Activated CD4-positive, alpha-beta T cell treated with anti-CD3 and anti-CD28 coated beads, Interleukin-2, amount 50 U/mL, for 4 hours (primary cell): ENCODE results near the gene SHB.

Experiments
- DNase-seq, 2 experiments: peaks; one replicate each; pipeline ENCODE4 v3.0.0-alpha.2; 2020

The SHB gene

DNA sequence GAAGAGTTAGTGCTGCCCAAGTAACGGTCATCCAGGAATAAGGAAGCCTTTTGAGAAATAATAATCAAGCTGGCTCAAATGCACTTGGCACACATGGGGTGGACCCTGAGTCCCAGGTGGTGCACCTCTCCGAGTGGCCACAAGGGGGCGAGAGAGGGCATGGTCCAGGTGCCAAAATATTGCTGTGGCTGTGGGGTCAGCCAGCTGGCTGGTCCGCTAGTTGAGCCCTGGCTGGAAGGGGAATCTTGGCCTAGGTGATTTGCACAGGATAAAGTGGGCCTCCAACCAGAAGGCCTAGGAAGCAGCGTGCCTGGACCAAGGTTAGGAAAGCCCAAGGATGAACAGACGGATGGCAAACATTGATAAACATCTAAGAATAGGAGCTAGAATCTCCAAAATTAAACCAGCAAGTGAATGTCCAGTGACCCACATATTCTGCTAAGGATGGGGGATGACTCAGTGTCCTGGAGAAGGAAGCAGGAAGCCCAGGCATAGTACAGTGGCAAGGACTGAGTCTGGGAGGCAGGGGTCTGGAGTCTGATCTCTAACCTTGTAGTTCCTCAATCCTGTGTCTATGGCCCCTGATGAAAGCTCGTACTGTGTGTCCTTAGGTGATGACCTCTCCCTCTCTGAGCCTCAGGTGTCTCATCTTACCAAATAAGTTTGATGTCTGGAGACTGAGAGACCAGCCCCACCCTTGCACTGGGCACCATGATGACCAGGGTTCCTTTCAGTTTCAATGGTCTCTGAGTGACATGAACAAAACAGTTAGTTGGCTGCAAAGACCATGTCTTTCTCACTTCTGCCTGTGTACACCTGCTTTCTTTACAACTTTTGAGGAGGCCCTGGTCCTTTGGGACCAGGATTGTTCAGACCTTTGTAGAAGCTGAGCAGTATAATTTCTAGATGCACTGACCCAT lies 19.2 kb upstream of the SHB start:
- peak; percentile 59 to 65 for DNase-seq

DNA sequence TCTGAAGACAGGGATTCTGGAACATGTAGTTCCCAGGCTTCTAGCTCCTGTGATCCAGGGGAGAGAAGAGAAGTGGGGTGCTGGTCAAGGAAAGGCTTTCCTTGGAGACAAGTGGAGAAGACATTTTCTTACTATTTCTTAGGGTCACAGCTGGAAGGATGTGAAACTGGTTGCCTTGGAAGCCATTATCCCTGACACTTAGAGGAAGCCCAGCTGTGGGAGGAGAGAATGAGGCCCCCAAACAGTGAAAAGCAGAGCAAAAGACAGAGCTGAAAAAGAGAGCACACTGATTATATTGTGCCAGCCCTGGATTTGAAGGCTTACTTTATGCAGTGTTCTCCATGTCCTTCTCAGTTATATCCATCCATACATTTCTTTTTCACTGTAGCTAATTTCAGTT lies 17.5 kb upstream of the SHB start:
- DNase-seq = no peak

DNA sequence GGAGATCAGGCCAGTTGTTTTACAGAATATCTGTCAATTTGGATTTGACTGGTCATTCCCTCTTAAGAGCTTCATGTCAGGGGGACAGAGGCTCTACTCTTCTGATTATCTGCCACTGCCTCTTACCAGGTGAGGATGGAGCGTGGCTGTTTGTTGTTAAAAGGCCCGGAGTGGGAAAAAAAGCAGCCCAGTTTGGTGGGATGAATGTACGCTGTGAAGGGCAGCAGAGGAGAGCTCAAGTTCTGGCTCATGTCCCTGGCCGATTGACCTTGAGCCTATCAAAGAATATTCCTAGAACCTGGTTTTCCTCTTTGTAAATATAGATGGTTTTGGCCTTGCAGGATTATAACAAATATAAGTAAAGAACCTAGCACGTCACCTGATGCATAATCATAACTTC lies 16.3 kb upstream of the SHB start:
- DNase-seq = no peak

DNA sequence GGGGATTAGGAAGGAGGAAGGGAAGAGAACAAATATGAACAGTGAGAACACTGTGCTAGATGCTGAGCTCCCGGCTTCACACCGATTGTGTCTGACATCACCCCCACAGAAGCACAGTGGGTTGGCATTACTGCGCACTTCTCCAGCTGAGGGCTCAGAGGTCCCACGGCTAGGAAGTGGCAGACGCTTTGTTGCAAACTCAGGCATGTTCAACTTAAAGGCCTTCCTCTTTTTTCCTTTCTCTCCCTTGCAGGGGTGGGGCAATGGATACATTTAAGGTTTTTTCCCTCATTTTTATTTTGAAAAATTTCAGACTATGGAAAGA lies 15.5 kb upstream of the SHB start:
- DNase-seq = no peak

DNA sequence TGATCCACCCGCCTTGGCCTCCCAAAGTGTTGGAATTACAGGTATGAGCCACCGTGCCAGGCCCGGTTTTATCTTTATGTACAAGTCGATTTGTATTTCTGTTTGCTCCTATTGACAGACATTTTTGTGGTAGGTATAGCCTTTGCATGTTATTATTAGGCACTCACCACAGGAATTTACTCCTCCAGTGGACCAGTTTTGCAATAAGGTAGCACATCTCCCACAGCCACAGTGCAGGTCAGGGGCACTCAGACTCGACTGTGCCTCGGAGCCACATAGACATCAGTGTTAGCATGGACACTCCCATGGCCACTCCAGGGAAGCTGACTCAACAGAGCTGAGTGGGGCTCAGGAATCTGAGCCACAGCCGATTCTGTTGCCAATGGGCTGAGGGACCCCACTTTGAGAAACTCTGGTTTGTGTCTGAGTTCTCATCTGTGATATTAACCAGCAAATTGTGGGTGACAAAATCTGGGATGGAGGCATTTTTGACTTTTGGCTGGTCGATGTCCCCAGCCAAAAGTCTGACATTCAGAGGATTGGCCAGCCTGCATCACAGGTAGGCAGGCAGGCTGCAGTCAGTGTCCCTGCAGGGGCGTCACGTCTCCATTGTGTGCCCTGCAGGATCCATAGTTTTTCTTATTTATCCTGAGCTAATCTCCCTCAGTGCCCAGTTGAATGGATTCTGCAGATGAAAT lies 15.0 kb upstream of the SHB start:
- no peak for DNase-seq

DNA sequence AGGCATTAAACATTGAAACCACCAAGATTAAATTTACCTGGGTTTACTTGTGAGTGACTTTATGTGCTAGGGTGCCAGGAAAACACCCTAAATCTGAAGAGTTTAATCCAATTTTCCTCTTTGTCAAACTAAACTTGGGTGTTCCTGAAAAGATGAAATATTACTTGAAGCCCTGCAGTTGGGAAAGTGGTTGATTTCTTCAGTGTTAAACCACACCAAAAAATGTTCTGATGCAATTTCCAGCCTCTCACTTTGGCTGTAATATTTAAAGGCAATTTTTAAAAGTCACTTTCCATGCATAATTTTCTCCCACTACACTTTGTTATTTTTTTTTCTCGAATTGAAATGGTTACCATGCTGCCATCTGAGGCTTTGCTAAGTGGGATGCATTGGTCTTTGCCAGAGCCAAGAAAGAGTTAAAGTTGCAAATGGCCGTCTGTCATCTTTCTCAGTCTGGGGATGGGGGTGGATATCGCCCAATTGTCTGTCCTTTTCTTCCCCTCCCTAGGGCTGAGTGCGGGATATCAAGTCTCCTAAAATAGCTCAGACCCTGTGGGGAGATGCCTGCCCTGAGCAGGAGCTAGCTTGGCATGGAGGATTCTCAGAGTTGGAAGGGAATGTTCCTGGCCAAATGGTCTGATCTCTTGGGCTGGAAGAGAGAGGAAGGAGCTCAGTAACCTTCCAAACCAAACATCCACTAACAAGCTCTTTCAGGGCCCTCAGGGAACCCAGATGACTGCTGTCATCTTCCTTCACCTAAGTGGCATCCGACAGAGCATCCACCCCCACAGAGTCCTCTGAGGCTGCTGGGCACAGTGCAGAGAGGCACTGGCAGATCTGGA lies 13.6 kb upstream of the SHB start:
- no peak for DNase-seq

DNA sequence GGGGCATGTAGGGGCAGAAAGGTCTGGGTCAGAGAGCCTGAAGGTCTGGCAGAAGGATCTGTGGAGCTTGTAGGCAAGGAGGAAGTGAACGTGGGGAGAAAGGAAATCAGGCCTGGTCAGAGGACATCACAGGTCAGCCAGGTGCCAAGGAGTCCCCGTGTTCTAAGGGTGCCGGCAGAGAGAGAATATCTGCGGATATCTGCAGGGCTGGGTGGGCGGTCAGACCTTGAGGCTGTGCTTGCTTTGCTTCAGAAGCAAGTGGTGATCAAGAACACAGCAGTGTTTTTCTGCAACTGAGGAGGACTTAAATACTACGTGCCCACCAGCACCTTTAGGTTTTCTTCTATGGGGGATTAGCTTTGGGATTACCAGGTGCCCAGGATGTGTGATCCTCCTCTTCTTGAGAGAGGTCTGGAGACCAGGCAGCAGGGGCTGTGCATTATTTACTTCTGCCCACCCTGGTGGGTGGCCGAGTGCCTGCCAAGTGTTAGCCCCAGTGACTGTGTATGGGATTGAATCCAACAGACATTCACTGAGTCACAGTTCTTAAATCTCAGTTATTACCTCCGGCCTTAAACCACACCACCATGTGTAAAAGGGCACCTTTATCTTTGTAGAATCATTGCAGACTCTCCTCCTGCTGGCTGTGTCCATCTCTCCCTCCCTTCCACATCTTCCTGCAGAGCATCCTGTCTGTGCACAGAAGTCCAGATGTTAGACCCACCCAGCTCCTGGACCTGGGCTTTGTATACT lies 12.5 kb upstream of the SHB start:
- DNase-seq = no peak

DNA sequence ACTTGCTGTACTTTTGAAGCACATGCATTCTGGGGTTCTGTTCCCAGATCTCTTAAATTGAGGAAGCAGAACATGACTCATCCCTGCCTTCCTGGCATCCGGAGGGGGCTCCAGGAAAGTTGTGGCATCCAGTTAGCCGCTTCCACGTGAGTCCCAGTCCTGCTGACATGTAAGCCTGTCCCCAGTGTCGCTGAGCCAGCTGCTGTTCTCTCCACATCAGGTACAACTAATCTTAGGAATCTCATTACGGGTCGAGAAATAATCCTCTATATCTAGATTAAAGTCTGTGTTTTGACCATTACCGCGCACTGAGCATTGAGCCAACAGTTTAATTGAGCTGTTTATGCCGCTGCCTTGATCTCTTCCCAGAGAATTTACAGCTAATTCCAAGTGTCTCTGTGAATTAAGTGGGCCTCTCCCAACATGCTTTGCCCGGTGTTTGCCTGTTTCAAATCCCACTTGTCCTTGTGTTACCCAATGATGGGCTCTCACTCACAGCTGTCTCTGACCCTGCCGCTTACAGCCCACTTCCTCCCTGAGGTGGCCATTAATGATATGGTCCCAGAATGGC lies 10.5 kb upstream of the SHB start:
- no peak for DNase-seq

DNA sequence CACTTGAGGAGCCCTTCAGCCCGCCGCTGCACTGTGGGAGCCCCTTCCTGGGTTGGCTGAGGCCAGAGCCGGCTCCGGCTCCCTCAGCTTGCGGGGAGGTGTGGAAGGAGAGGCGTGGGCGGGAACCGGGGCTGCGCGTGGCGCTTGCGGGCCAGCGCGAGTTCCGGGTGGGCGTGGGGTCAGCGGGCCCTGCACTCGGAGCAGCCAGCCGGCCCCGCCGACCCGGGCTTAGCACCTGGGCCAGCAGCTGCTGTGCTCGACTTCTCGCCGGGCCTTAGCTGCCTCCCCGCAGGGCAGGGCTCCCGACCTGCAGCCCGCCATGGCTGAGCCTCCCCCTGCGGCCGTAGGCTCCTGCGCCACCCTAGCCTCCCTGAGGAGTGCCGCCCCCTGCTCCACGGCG lies 6.2 kb upstream of the SHB start:
- no peak for DNase-seq

DNA sequence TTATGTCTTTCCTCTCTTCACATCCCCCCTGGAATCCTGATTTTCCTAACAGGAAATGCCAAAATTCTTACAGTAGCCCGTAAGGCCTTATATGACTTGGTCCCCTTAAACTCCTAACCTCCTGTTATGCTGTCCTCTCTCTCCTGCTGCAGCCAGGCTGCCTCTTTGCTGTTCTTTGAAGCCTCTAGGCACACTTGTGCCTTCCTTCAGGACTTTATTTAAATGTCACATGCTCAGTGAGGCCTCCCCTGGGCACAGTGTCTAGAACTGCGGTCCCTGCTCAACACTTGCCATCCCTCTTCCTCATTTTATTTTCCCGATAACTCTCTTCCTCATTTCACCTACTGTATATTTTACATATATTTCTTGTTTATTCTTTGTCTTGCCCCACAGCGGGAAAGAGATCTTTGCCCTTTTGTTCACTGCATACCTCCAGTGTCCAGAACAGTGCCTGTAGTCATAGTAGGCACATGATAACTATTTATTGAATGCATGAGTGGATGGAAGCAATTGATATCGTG lies 5.5 kb upstream of the SHB start:
- DNase-seq = no peak

DNA sequence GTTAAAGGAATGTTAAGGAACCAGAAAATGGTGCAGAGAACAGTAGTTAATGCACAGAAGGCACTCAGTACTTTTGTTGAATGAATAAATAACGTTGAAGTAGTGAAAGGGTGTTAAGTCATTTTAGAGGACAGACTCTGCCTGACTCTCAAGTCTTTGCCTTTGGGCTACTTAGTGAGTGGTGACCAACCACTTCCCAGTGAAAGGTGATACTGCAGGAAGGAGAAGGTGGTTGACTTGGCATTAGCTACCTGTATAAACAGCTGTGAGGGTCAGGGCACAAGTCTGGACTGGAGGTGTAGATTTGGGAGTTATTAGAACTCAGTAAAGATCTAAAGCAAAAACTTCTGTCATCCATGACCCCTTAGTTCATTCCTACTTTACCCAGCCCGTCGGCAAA lies 4.9 kb upstream of the SHB start:
- DNase-seq = no peak

DNA sequence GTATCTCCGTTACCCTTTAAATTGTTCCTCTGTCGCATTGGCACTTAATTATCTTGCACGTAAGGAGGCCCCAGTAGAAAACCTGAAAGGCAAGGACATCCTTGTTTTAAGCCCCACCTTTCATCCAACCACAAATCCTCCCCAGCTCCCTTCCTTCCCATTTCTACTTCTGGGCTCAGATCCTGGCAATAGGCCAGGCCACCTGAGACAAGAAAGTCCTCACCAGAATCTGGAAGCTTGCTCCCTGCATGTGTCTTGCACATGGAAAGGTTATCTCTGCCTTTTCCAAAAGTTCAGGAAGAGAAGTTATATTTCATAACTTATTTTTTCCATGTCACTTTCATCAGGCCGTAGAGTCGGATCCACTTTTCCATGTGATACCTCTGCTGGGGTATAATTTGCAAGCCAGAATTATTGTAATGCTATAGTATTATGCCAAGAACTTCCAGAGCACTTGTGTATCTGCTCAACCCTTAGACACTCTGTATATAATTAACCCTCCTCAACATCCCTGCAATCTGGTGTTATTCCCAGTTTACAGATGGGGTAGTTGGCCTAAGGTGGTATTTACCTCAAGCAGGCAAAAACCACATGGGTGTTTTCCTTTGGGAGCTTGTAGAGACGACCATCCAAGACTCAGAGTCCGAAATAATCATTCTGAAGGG lies 2.6 kb upstream of the SHB start:
- no peak for DNase-seq

DNA sequence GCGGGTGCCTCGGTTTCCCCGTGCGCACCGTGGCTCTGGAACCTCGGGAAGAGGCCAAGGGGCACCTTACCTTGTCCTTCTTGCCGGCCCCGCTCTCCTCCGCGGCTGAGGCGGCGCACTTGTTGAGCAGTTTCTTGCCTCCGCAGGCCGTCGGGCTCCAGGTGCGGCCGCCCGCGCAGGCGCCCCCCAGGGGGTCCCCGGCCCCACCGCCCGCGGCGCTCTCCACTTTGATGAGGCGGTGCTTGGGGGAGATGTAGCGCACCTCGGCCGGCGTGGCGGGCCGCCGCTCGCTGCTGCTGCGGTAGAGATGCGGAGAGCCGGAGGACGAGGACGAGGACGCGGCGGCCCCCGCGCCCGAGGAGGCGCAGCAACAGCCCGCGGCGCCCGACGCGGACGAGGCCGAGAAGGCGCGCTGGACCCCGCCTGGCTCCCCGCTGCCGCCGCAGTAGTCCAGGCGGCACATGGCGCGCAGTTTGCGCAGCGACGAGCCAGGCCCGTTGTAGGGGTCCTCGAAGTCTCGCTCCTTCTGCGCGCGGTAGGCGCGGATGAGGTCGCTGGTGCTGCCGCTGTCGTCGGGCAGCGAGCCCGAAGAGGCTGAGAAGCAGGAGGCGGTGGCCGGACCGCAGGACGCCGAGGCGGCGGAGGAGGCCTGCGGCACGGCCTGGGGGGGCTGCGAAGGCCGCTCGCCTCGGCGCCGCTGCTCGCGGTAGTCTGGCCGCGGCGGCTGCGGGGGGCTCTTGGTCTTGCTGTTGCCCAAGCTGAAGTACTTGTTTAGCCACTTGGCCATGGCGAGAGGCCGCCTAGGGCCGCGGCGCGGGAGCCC lies 957 bp downstream of the SHB start:
- DNase-seq = no peak

DNA sequence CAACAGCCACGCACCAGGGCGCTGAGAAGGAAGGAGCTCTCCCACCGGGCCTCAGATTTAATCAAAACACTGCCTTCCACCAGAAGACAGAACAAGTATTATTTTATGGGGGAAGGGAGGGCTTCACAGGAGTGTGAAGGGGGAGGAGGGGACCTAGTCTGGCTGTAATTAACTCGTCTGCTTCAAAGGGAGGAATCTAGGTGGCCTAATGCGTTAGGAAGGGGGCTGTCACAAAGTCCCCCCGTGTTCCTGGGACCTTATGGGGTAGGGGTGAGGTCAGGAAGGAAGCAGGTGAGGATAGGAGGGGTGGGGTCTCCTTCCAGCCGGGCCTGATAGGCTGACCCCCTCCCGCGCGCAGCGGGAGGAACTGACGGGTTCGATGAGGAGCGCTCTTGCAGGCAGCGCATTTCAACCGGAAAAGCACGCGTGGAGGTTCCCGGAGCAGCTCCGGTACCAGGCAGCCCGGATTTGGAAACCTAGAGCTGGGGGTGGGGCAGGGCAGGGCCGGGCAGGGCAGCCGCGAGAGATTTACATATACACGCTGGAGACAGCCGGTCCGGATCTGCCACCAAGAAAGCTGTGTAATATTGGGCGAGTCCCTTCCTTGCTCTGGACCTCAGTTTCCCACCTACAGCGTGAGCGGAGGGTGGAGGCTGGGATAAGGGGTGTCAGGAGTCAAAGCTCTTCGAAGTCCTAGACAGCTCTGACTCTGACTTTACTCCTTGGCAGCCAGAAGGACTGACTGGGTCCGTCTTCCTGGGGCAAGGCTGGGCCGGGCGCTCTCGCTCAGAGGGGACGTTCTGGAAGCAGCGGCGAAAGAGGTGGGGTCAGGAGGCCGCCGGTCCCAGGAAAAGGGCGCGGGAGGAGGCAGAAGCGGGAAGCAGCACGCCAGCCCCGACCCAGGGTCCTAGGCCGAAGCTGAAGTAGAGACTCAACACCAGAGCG lies 1.8 kb downstream of the SHB start:
- DNase-seq = peak; percentile 4 to 13

DNA sequence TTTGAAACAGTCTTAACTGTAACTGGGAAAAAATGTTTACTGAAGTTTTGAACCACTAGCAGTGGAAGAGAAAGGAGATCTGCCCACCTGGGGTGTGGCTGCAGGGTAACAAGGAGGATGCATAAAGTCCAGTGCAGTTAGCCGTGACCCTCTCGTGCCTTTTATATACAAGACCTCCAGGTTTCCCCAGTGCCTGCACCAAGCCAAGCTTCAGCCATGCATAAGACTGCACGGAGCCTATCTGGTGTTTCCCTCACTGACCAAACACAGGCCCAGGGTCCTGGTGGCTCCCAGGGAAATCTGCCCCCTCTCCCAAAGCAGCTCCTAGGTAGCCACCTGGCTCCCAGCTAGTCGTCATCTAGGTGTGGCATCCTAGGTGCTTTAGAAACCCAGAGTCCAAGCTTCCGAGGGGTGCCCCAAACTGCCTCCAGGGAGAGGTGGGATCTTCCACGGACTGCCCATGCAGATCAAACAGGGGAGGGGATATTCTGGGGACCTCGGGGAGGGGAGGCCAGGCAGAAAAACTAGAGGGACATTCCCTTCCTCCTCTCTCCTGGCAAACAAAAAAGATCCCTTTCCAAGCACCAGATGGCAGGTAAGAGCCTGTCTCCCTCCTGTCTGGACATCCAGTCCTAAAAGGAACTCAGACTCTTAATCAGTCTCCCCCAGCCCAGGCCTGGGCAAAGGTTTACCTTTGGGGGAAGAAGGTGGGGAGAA lies 2.7 kb downstream of the SHB start:
- no peak for DNase-seq

DNA sequence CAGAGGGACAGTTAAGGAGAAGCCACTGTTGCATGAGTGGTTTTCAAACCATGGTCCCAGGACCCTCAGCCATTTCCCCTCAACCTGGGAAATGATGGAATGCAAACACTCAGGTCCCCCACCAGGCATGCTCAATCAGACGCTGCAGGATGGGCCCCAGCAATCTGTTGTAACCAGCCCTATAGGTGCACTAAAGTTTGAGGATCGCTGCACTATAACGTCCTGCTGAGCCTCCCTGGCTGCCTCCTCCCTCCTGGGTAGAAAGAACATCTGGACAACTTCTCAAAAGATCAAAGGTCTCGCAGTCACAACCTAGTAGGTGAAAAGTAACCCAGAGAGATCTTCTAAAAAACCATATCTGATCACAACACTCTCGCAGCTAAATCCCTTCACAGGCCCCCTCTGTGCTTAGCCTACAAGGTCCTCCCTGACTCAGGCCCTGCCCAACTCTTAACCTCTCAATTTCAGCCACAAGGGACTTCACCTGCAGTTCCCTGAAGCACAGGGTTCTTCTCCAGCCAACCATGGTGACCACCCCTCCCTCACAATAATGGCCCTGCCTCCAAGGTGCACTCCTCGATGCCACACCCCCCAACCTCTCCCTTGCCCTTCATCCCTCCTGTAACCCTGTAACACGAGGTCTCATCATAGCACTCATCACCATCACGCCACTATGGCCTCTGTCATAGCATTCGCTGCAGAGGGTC lies 3.5 kb downstream of the SHB start:
- no peak for DNase-seq

DNA sequence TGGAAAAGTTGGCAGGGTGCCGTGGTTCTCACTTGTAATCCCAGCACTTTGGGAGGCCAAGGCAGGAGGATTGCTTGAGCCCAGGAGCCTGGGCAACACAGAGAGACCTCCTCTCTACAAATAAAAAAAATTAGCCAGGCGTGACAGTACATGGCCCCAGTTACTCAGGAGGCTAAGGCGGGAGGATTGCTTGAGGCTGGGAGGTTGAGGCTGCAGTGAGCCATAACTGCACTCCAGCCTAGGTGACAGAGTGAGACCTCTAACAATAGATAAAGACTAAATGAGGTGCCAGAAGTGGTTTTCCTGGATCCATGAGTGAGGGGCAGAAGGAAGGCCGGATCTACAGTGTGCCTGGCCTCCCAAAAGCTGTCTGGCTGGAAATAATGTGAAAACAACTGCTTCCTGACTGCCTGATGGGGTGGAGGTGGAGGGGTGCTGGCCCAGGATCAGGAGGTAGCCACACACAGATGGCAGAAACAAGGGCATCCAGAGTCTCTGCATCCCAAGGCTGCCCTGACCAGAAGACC lies 4.1 kb downstream of the SHB start:
- no peak for DNase-seq

DNA sequence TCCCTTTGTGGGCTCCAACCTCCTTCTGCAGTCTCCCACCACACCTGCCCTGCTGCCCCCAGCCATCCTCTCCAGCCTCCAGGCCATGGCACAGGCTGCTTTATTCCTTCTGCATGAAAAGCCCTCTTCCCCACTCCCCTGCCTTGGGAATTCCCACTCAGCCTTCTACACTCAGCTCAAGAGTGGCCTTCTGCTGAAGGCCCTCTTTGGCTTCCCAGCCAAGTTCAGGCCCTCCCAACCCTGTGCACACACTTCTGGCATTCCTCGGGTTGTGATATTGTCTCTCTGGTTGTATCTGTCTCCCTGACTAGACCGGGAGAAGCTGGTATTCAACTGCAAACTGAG lies 5.7 kb downstream of the SHB start:
- no peak for DNase-seq
